HG03457 (cell line): Measurements from ENCODE around the gene SYCP3.
A peak's percentile ranks its signal among the peaks of the same experiment; 100 is the strongest.

Experiments
- ATAC-seq: cut with Tn5 transposase; IDR thresholded peaks from one replicate; pipeline ENCODE4 v1.9.1; 2021; ENCODE audit warnings: moderate number of reproducible peaks; ENCODE audit not compliant: unreplicated experiment

The SYCP3 gene

GRCh38 chr12:101713930-101714329 lies 25.3 kb downstream of the SYCP3 start:
- ATAC-seq = no peak

DNA sequence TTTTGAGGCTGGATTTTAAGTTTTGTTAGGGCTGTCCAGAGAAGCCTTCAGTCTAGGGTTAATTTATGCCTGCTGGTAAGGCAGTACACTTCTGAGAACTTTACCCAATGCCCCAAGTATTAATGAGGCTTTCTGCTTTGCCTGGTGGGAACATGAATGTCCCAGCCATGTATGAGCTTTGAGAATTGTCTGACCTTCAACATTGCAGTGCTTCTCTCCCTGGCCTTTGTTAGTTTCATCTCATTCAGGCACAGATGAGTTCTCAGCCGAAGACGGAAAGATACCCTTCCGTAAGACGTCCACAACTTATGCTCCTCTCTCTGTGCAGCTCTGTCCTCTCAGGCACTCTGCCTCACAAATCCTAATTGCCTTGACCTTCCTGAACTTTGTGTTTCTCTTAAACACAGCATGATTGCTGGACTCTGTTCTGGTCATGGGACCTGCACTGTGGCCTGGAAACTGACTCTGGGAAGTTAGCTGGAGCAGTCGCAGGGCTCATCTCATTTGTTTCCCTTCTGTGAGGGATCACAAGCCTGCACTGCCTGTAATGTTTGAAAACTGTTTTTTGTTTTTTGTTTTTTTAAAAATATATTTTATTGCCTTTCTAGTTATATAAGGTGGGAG lies 26.1 kb downstream of the SYCP3 start:
- no peak for ATAC-seq

GRCh38 chr12:101710288-101710687 lies 29.0 kb downstream of the SYCP3 start:
- ATAC-seq = no peak

- no peak for ATAC-seq
These were observed 32.0 kb downstream of the SYCP3 start for GRCh38 chr12:101707131-101707782.

GRCh38 chr12:101706403-101706802 lies 32.9 kb downstream of the SYCP3 start:
- ATAC-seq = no peak

DNA sequence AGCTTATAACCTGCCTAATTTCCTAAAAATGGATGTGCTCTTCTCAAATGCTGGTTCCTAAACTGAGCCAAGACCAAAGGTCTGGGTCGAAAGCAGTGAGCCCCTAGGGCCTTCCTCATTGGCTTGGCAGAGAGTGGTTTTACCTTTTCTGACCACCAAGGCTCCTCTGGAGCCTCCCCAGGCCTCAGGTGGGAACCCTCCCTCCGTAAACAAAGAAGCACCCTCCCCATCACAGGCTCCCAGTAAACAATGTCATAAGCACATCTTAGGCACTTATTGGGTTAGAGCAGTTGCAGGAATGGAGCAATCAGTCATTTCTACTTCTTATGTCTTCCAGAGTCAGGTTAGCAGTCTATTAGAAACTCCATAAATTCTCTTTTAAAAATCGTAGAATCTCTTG lies 35.8 kb downstream of the SYCP3 start:
- no peak for ATAC-seq

DNA sequence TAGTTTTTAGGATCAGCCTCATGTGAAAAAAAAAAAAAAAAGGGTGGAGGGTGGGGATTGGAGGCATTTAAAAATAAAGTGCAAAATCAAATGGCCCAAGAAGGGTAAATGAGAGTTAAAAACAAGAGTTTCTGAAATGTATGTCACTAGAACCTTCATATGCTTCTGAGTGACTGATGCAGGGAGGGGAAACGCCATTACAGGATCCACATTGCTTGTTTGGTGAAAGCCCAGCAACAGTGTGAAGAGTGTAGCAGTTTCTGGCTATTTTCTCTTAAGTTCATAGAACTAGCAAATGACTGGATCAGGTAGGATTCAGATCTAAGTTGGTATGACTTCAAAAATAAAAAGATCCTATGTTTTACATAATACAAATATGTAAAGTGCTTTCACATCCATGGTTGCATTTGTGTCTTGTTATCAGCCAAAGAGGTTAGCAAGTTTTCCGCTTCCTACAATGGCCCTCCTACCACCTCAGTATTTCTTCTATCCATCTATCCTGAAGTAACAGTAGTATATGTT lies 38.9 kb downstream of the SYCP3 start:
- ATAC-seq = no peak

GRCh38 chr12:101698800-101699347 lies 40.4 kb downstream of the SYCP3 start:
- ATAC-seq = no peak

DNA sequence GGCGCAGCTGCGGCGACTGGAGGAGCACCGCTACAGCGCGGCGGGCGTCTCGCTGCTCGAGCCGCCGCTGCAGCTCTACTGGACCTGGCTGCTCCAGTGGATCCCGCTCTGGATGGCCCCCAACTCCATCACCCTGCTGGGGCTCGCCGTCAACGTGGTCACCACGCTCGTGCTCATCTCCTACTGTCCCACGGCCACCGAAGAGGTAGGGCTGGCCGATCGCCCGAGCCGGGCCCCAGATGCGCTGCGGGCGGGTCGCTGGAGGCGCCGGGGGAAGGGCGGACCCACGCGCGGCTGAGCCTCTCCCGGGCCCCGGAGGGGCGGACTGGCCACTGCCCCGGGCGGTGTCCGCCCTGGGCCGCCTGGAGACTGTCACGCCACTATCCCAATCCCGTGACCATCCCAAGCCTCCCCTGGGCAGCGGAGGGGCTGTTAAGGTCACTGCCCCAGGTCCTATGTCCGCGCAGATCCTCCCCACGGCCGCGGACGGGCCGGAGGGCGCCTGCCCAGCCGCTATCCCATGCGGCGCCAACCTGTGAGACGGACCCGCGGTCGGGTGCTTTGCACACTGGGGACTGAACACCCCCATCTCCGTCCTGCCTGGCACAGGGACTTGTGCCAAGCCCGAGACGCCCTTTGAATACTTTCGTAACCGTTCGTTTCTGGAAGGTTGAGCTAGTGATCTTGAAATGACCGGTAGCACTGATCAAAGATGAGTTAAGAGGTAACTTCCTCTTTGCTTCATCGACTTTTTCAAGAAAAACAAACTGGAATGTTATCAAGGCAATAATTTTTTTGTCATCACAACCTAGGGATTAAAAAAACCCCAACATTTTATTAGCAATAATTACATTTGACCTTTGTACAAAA lies 41.1 kb downstream of the SYCP3 start:
- peak; percentile 23 for ATAC-seq

GRCh38 chr12:101697197-101697929 lies 41.9 kb downstream of the SYCP3 start, which contains the start of gene CHPT1:
Gene CHPT1, plus strand, starts transcription at chr12:101697640. Its CDS starts 222 bp downstream, at chr12:101697862.
- peak; percentile 49 for ATAC-seq

- ATAC-seq = no peak
These were observed 42.7 kb downstream of the SYCP3 start for GRCh38 chr12:101696251-101697196.

DNA sequence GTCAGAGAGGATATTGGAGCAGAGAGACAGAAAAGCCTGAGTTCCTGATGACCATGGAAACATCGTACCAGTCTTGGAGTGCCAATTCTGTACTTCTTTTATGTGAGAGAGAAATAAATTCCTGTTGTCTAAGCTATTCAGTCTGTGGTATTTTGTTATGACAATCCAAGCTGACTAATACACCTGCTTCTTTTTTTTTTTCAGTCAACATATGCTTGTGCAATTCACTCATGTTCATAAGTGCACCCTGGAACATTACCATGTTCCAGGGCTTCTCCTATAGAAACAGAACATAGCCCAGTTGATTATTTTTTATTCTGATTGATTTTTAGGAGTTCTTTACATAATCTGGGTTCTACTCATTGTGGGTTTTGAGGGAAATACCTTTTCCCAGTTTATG lies 43.6 kb downstream of the SYCP3 start:
- ATAC-seq = no peak

- ATAC-seq = no peak
These were observed 44.3 kb downstream of the SYCP3 start for GRCh38 chr12:101694986-101695385.

DNA sequence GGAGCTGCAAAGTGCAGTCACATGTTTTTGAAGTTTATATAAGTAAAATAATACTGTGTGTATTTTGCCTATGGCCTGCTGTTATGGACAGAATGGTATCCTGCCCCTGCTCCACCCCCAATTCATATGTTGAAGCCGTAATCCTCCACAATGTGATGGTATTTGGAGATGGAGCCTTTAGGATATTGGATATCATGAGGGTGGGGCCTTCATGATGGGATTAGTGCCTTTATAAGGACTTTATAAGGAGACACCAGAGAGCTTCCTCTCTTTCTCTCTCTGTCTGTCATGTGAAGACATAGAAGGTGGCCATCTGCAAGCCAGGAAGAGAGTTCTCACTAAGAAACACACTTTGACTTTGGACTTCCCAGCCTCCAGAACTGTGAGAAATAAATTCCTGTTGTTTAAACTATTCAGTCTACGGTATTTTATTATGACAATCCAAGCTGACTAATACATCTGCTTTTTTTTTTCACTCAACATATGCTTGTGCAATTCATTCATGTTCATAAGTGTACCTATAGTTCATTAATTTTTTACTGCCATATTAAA lies 44.9 kb downstream of the SYCP3 start:
- ATAC-seq = no peak

GRCh38 chr12:101691503-101692096 lies 47.7 kb downstream of the SYCP3 start:
- no peak for ATAC-seq

GRCh38 chr12:101690544-101691098 lies 48.6 kb downstream of the SYCP3 start:
- ATAC-seq = no peak

- ATAC-seq = no peak
These were observed 53.1 kb downstream of the SYCP3 start for GRCh38 chr12:101686176-101686575.

GRCh38 chr12:101685092-101685491 lies 54.2 kb downstream of the SYCP3 start:
- no peak for ATAC-seq
